ENCODE data around the gene TAC4. TPM values are rescaled to one million over a fixed set of nuclear protein-coding genes. Genes with fewer than 3 reads are reported as not detected.

The TAC4 gene
- total and polyA plus RNA-seq, 2 experiments from 2014 or later: not detected

- peaks cover 20% of the 10 kb centered on the region for H3K36me3 ChIP-seq (ENCODE audit: low read depth)
- H3F3A ChIP-seq (ENCODE audit: insufficient read depth): no peaks in the 10 kb centered on the region
- DNase-seq: peak; percentile 28
- in situ Hi-C loops (cut with MboI): no loop called here
- TF ChIP-seq EZH2 (IDR thresholded peaks at IDR 0.05; ENCODE audit: insufficient read depth, poor library complexity, severe bottlenecking) (no peak), EZH2phosphoT487 (IDR thresholded peaks at IDR 0.05; ENCODE audit: insufficient read depth, low read depth) (no peak)
- H3K4me1 ChIP-seq (ENCODE audit: insufficient read depth): 0 out of 2 replicates have a peak, but pooled peaks cover 8% of the 10 kb centered on the region
- H3K79me2 ChIP-seq (ENCODE audit: insufficient read depth): no peaks in the 10 kb centered on the region
- H3K4me3 ChIP-seq: no peak overlapping the region
- no peak overlapping the region for H3K27ac ChIP-seq
- WGBS, 2 experiments (ENCODE audit: low coverage in 1 of 2, low lambda C conversion rate in 2 of 2, missing lambda C conversion rate in 2 of 2): 68 to 69% methylated on average over 16 of the region's 16 CpGs
- no peaks in the 10 kb centered on the region for H3K27me3 ChIP-seq (replicated peaks; ENCODE audit: insufficient read depth)
- no peaks in the 10 kb centered on the region for H3K9me3 ChIP-seq (ENCODE audit: low read depth)
- H4K20me1 ChIP-seq (ENCODE audit: insufficient read depth): no peaks in the 10 kb centered on the region
- H3K9me2 ChIP-seq (ENCODE audit: insufficient read depth): no peaks in the 10 kb centered on the region
- no peak overlapping the region for H3K9ac ChIP-seq
- H2AFZ ChIP-seq: no peak overlapping the region
- H3K4me2 ChIP-seq (ENCODE audit: unreplicated experiment): no peak overlapping the region
These were observed 11.5 kb downstream of the TAC4 start for GRCh38 chr17:49836111-49837030.

DNA sequence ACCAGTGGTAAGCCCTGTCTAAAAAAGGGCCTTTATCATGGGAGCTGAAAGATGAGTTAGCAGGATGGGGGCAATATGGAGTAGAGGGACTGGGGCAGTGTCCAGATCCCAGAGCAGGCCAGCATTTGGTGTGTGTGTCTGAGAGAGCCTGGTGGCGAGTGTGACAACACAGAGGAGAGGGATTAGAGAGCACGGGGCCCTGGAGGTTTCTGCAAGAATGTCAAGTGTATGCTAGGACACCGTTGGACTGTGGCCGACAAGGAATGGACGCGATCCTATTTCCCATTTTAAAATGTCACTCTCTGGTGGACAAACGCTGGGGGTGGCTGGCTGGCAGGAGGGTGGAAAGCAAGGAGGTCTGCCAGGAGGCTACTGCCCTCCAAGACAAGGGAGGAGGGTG lies 12.4 kb downstream of the TAC4 start:
- Histone ChIP-seq H3K9me3 (ENCODE audit: low read depth) (no peaks in the 10 kb centered on the region), H4K20me1 (ENCODE audit: insufficient read depth) (no peaks in the 10 kb centered on the region), H3K4me3 (no peak overlapping the region), H2AFZ (no peak overlapping the region), H3K27me3 (replicated peaks; ENCODE audit: insufficient read depth) (no peaks in the 10 kb centered on the region), H3K36me3 (ENCODE audit: low read depth) (peaks cover 20% of the 10 kb centered on the region), H3K4me2 (ENCODE audit: unreplicated experiment) (no peak overlapping the region), H3K4me1 (ENCODE audit: insufficient read depth) (0 out of 2 replicates have a peak, but pooled peaks cover 8% of the 10 kb centered on the region), H3K9me2 (ENCODE audit: insufficient read depth) (no peaks in the 10 kb centered on the region), H3F3A (ENCODE audit: insufficient read depth) (no peaks in the 10 kb centered on the region), H3K9ac (no peak overlapping the region), H3K27ac (no peak overlapping the region), H3K79me2 (ENCODE audit: insufficient read depth) (no peaks in the 10 kb centered on the region)
- DNase-seq: no peak
- no peak for TF ChIP-seq EZH2phosphoT487 (IDR thresholded peaks at IDR 0.05; ENCODE audit: insufficient read depth, low read depth)
- TF ChIP-seq EZH2 (IDR thresholded peaks at IDR 0.05; ENCODE audit: insufficient read depth, poor library complexity, severe bottlenecking): no peak
- in situ Hi-C loops (cut with MboI): no loop called here
- 85 to 86% methylated on average over 7 of the region's 7 CpGs for WGBS, 2 experiments (ENCODE audit: low coverage in 1 of 2, low lambda C conversion rate in 2 of 2, missing lambda C conversion rate in 2 of 2)

- 95 to 96% methylated on average over 19 of the region's 19 CpGs for whole genome bisulfite sequencing, 2 experiments (ENCODE audit: low coverage in 1 of 2, low lambda C conversion rate in 2 of 2, missing lambda C conversion rate in 2 of 2)
- 0 out of 2 replicates have a peak, but pooled peaks cover 8% of the 10 kb centered on the region for H3K4me1 ChIP-seq (ENCODE audit: insufficient read depth)
- H3K79me2 ChIP-seq (ENCODE audit: insufficient read depth): no peaks in the 10 kb centered on the region
These were observed 13.6 kb downstream of the TAC4 start for GRCh38 chr17:49834118-49834743.

DNA sequence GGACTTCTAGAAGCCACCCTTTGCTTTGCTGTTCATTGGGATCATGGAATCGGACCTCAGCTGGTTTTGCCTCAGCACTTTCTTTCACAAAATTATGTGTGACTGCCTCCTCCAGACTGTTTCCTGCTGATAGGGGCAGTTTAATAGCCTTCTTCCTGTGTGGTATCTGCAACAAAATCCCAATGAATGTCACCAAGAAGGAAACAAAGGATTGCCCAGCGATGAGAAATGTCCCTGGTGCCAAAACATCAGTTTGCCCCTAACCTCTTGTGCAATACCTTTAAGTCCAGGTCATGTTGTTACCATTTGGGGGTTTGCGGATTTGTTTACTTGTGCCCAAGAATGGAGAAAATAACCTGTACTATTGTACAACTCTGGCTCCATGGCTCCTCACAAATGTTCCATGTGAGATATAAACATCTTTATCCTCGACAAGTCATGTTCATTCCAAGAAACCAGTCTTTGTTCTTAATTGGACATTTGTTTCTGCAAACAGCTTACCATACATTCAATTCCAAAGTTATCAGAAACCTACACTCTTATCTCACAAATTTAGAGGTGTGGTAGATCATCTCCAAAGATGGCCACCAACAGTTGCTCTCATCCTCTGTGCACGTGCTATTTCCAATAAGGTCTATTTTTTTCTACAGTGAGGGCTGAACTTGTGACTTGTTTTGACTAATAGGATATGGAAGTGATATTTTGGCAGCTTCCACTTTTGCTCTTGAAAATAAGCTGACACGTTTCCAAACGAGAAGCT lies 14.8 kb downstream of the TAC4 start:
- H3K9ac ChIP-seq: no peak overlapping the region
- TF ChIP-seq EZH2phosphoT487 (IDR thresholded peaks at IDR 0.05; ENCODE audit: insufficient read depth, low read depth) (no peak), EZH2 (IDR thresholded peaks at IDR 0.05; ENCODE audit: insufficient read depth, poor library complexity, severe bottlenecking) (no peak)
- WGBS, 2 experiments (ENCODE audit: low coverage in 1 of 2, low lambda C conversion rate in 2 of 2, missing lambda C conversion rate in 2 of 2): 80 to 83% methylated on average over 7 of the region's 7 CpGs
- H3F3A ChIP-seq (ENCODE audit: insufficient read depth): no peaks in the 10 kb centered on the region
- H3K4me1 ChIP-seq (ENCODE audit: insufficient read depth): peaks cover 10% of the 10 kb centered on the region; the same call in 1 of the 2 replicates
- H2AFZ ChIP-seq: no peak overlapping the region
- H3K9me2 ChIP-seq (ENCODE audit: insufficient read depth): no peaks in the 10 kb centered on the region
- H3K9me3 ChIP-seq (ENCODE audit: low read depth): no peaks in the 10 kb centered on the region
- no peaks in the 10 kb centered on the region for H3K79me2 ChIP-seq (ENCODE audit: insufficient read depth)
- H3K36me3 ChIP-seq (ENCODE audit: low read depth): peaks cover 32% of the 10 kb centered on the region
- no peak for DNase-seq
- no peaks in the 10 kb centered on the region for H3K27me3 ChIP-seq (replicated peaks; ENCODE audit: insufficient read depth)
- H3K4me3 ChIP-seq: no peak overlapping the region
- in situ Hi-C loops (cut with MboI): no loop called here
- H4K20me1 ChIP-seq (ENCODE audit: insufficient read depth): no peaks in the 10 kb centered on the region
- H3K4me2 ChIP-seq (ENCODE audit: unreplicated experiment): no peak overlapping the region
- no peak overlapping the region for H3K27ac ChIP-seq

More at GRCh38 chr17:49834118-49834743, 13.6 kb downstream of the TAC4 start:
- TF ChIP-seq EZH2phosphoT487 (IDR thresholded peaks at IDR 0.05; ENCODE audit: insufficient read depth, low read depth): no peak
- no peak for TF ChIP-seq EZH2 (IDR thresholded peaks at IDR 0.05; ENCODE audit: insufficient read depth, poor library complexity, severe bottlenecking)
- peaks cover 26% of the 10 kb centered on the region for H3K36me3 ChIP-seq (ENCODE audit: low read depth)
- H3K27ac ChIP-seq: no peak overlapping the region
- no peak overlapping the region for H2AFZ ChIP-seq
- no peak for DNase-seq
- no peaks in the 10 kb centered on the region for H3K9me2 ChIP-seq (ENCODE audit: insufficient read depth)
- no peaks in the 10 kb centered on the region for H3K9me3 ChIP-seq (ENCODE audit: low read depth)
- H3K4me2 ChIP-seq (ENCODE audit: unreplicated experiment): no peak overlapping the region
- H3K27me3 ChIP-seq (replicated peaks; ENCODE audit: insufficient read depth): no peaks in the 10 kb centered on the region
- H3K4me3 ChIP-seq: no peak overlapping the region
- no peak overlapping the region for H3K9ac ChIP-seq
- no peaks in the 10 kb centered on the region for H3F3A ChIP-seq (ENCODE audit: insufficient read depth)
- H4K20me1 ChIP-seq (ENCODE audit: insufficient read depth): no peaks in the 10 kb centered on the region
- in situ Hi-C loops (cut with MboI): no loop called here
